Measurements from ENCODE around the gene ACADVL.
A peak's percentile ranks its signal among the peaks of the same experiment; 100 is the strongest.

ACADVL gene

GRCh38 chr17:7208754-7209460 lies 10.8 kb upstream of the ACADVL start:
- H2AFZ ChIP-seq (ENCODE audit: low read depth, low read length, severe bottlenecking), result no peak overlapping the region
- H4K20me1 ChIP-seq (ENCODE audit: low read depth, low read length), result no peaks in the 10 kb centered on the region
- H3K9ac ChIP-seq (ENCODE audit: low read length), result no peak overlapping the region
- no peaks in the 10 kb centered on the region for H3K9me2 ChIP-seq (replicated peaks; ENCODE audit: insufficient read depth, low read length)
- no peaks in the 10 kb centered on the region for H3K79me2 ChIP-seq (ENCODE audit: insufficient read depth, low read length)
- no peak overlapping the region for H3K4me3 ChIP-seq (ENCODE audit: insufficient read depth, low read length, poor library complexity, severe bottlenecking)
- no peak overlapping the region for H3K4me2 ChIP-seq (ENCODE audit: low read depth, low read length, poor library complexity, severe bottlenecking)
- no peaks in the 10 kb centered on the region for H3K36me3 ChIP-seq (ENCODE audit: low read length)
- no peak for TF ChIP-seq CTCF (IDR thresholded peaks at IDR 0.05; ENCODE audit: insufficient read depth, low read length, poor library complexity, severe bottlenecking)
- no peak for TF ChIP-seq EZH2phosphoT487 (conservative IDR thresholded peaks at IDR 0.05; ENCODE audit: low read length)
- no peaks in the 10 kb centered on the region for H3K27me3 ChIP-seq (ENCODE audit: low read length)
- no peaks in the 10 kb centered on the region for H3K9me3 ChIP-seq (ENCODE audit: insufficient read depth, low read length)
- peaks cover 3% of the 10 kb centered on the region; the same call in 1 of the 2 replicates for H3F3A ChIP-seq (ENCODE audit: insufficient read depth)
- no peak overlapping the region for H3K27ac ChIP-seq (ENCODE audit: low read depth, low read length)

- H2AFZ ChIP-seq (ENCODE audit: low read depth, low read length, severe bottlenecking), result no peak overlapping the region
- TF ChIP-seq CTCF (IDR thresholded peaks at IDR 0.05; ENCODE audit: insufficient read depth, low read length, poor library complexity, severe bottlenecking) (no peak), EZH2phosphoT487 (conservative IDR thresholded peaks at IDR 0.05; ENCODE audit: low read length) (no peak)
- no peak overlapping the region for H3K27ac ChIP-seq (ENCODE audit: low read depth, low read length)
- no peaks in the 10 kb centered on the region for H3K9me3 ChIP-seq (ENCODE audit: insufficient read depth, low read length)
- no peak overlapping the region for H3K4me2 ChIP-seq (ENCODE audit: low read depth, low read length, poor library complexity, severe bottlenecking)
- H3F3A ChIP-seq (ENCODE audit: insufficient read depth), result peaks cover 5% of the 10 kb centered on the region; the same call in 1 of the 2 replicates
- H3K27me3 ChIP-seq (ENCODE audit: low read length), result no peaks in the 10 kb centered on the region
- no peaks in the 10 kb centered on the region for H4K20me1 ChIP-seq (ENCODE audit: low read depth, low read length)
- H3K9me2 ChIP-seq (replicated peaks; ENCODE audit: insufficient read depth, low read length), result no peaks in the 10 kb centered on the region
- H3K9ac ChIP-seq (ENCODE audit: low read length), result no peak overlapping the region
- H3K79me2 ChIP-seq (ENCODE audit: insufficient read depth, low read length), result no peaks in the 10 kb centered on the region
- H3K4me3 ChIP-seq (ENCODE audit: insufficient read depth, low read length, poor library complexity, severe bottlenecking), result no peak overlapping the region
- H3K36me3 ChIP-seq (ENCODE audit: low read length), result no peaks in the 10 kb centered on the region
Measured at GRCh38 chr17:7211491-7212273, 8.1 kb upstream of the ACADVL start.

- no peaks in the 10 kb centered on the region for H3K9me3 ChIP-seq (ENCODE audit: insufficient read depth, low read length)
- peak overlapping the region; percentile 46 for H3K4me3 ChIP-seq (ENCODE audit: insufficient read depth, low read length, poor library complexity, severe bottlenecking)
- no peaks in the 10 kb centered on the region for H4K20me1 ChIP-seq (ENCODE audit: low read depth, low read length)
- no peak overlapping the region for H2AFZ ChIP-seq (ENCODE audit: low read depth, low read length, severe bottlenecking)
- H3K9me2 ChIP-seq (replicated peaks; ENCODE audit: insufficient read depth, low read length), result no peaks in the 10 kb centered on the region
- H3K79me2 ChIP-seq (ENCODE audit: insufficient read depth, low read length), result no peaks in the 10 kb centered on the region
- H3F3A ChIP-seq (ENCODE audit: insufficient read depth), result peaks cover 5% of the 10 kb centered on the region; the same call in 1 of the 2 replicates
- H3K27ac ChIP-seq (ENCODE audit: low read depth, low read length), result no peak overlapping the region
- H3K27me3 ChIP-seq (ENCODE audit: low read length), result no peaks in the 10 kb centered on the region
- TF ChIP-seq CTCF (IDR thresholded peaks at IDR 0.05; ENCODE audit: insufficient read depth, low read length, poor library complexity, severe bottlenecking) (peak; percentile 29), EZH2phosphoT487 (conservative IDR thresholded peaks at IDR 0.05; ENCODE audit: low read length) (no peak)
- H3K9ac ChIP-seq (ENCODE audit: low read length), result no peak overlapping the region
- no peaks in the 10 kb centered on the region for H3K36me3 ChIP-seq (ENCODE audit: low read length)
- peak overlapping the region; percentile 67 for H3K4me2 ChIP-seq (ENCODE audit: low read depth, low read length, poor library complexity, severe bottlenecking)
Measured at GRCh38 chr17:7213895-7214299, 5.8 kb upstream of the ACADVL start.
